ENCODE results near the gene SEPTIN11.

DNA sequence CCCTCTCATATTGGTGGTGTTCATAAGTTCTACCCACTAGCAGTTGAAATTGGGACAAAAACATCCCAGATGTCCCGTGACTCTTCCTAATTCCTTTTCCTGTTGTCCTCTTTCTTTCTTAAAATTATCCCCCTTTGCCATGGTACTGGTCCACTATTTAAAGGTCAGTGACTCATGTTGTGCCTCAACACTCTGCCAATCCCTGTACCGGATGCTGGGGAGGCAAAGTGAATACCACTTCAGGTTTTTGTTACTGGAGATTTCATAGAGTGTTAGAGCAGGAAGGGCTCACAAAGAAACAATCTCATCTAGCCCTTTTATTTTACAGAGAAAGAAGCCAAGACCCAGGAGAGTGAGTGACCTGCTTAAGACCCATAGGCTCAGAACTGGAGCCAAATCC is 24.6 kb downstream of the SEPTIN11 start:
- TF ChIP-seq, protein P1, sequence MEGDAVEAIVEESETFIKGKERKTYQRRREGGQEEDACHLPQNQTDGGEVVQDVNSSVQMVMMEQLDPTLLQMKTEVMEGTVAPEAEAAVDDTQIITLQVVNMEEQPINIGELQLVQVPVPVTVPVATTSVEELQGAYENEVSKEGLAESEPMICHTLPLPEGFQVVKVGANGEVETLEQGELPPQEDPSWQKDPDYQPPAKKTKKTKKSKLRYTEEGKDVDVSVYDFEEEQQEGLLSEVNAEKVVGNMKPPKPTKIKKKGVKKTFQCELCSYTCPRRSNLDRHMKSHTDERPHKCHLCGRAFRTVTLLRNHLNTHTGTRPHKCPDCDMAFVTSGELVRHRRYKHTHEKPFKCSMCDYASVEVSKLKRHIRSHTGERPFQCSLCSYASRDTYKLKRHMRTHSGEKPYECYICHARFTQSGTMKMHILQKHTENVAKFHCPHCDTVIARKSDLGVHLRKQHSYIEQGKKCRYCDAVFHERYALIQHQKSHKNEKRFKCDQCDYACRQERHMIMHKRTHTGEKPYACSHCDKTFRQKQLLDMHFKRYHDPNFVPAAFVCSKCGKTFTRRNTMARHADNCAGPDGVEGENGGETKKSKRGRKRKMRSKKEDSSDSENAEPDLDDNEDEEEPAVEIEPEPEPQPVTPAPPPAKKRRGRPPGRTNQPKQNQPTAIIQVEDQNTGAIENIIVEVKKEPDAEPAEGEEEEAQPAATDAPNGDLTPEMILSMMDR (IDR thresholded peaks at IDR 0.05) = no peak
- TF ChIP-seq ZFX (IDR thresholded peaks at IDR 0.05; ENCODE audit: borderline replicate concordance) = no peak
